ENCODE measurements around the gene PTPN14.
"Not testable (repeated sequence)": the region's sequence is repeated elsewhere in the genome, so short reads cannot be mapped to it uniquely, and the experiment has no call there.

PTPN14 gene

GRCh38 chr1:214510914-214511638, 40.3 kb downstream of the PTPN14 start:
- no peak for DNase-seq (ENCODE audit: low read depth, low spot score)

GRCh38 chr1:214510477-214510876, 40.9 kb downstream of the PTPN14 start:
- no peak for DNase-seq (ENCODE audit: low read depth, low spot score)

GRCh38 chr1:214509622-214510021, 41.8 kb downstream of the PTPN14 start:
- not testable (repeated sequence) for DNase-seq (ENCODE audit: low read depth, low spot score)

GRCh38 chr1:214506972-214507431, 44.4 kb downstream of the PTPN14 start:
- no peak for DNase-seq (ENCODE audit: low read depth, low spot score)

GRCh38 chr1:214505134-214505533, 46.3 kb downstream of the PTPN14 start:
- DNase-seq (ENCODE audit: low read depth, low spot score): no peak

GRCh38 chr1:214504330-214504729, 47.1 kb downstream of the PTPN14 start:
- no peak for DNase-seq (ENCODE audit: low read depth, low spot score)

- no peak for DNase-seq (ENCODE audit: low read depth, low spot score)
Measured at GRCh38 chr1:214503553-214503952, 47.8 kb downstream of the PTPN14 start.

GRCh38 chr1:214500340-214501055, 50.9 kb downstream of the PTPN14 start:
- no peak for DNase-seq (ENCODE audit: low read depth, low spot score)

GRCh38 chr1:214499732-214500131, 51.7 kb downstream of the PTPN14 start:
- DNase-seq (ENCODE audit: low read depth, low spot score): no peak

- no peak for DNase-seq (ENCODE audit: low read depth, low spot score)
Measured at GRCh38 chr1:214498021-214498420, 53.4 kb downstream of the PTPN14 start.

- no peak for DNase-seq (ENCODE audit: low read depth, low spot score)
Measured at GRCh38 chr1:214496126-214496525, 55.3 kb downstream of the PTPN14 start.

GRCh38 chr1:214494706-214495105, 56.7 kb downstream of the PTPN14 start:
- no peak for DNase-seq (ENCODE audit: low read depth, low spot score)

GRCh38 chr1:214494179-214494578, 57.2 kb downstream of the PTPN14 start:
- DNase-seq (ENCODE audit: low read depth, low spot score): not testable (repeated sequence)

- no peak for DNase-seq (ENCODE audit: low read depth, low spot score)
Measured at GRCh38 chr1:214493126-214493796, 58.1 kb downstream of the PTPN14 start.

- DNase-seq (ENCODE audit: low read depth, low spot score): no peak
Measured at GRCh38 chr1:214492401-214493075, 58.9 kb downstream of the PTPN14 start.

GRCh38 chr1:214491468-214492146, 59.8 kb downstream of the PTPN14 start:
- no peak for DNase-seq (ENCODE audit: low read depth, low spot score)

GRCh38 chr1:214485151-214485550, 66.3 kb downstream of the PTPN14 start:
- no peak for DNase-seq (ENCODE audit: low read depth, low spot score)

- DNase-seq (ENCODE audit: low read depth, low spot score): not testable (repeated sequence)
Measured at GRCh38 chr1:214483180-214483579, 68.2 kb downstream of the PTPN14 start.

GRCh38 chr1:214481983-214482634, 69.3 kb downstream of the PTPN14 start:
- not testable (repeated sequence) for DNase-seq (ENCODE audit: low read depth, low spot score)

GRCh38 chr1:214476986-214477870, 74.2 kb downstream of the PTPN14 start:
- no peak for DNase-seq (ENCODE audit: low read depth, low spot score)

Data from iPS DF 19.7 (cell line).